ENCODE data around the gene ACTR3C. TPM values are rescaled to one million over a fixed set of nuclear protein-coding genes. Genes with fewer than 3 reads are reported as not detected.

The ACTR3C gene
- total RNA-seq: 1 to 10 TPM in 2 of 4 donors, under 1 TPM in 1, not detected in 1; 0.27 to 2.7 (median 1.1) TPM

GRCh38 chr7:150322833-150323681 lies at the start of gene ACTR3C, which contains the start of gene LRRC61:
ACTR3C (minus strand) TSS chr7:150323545; CDS start chr7:150295296, 28,249 bp downstream.
LRRC61 (plus strand) TSS chr7:150323355; CDS start chr7:150336862, 13,507 bp downstream.
- Histone ChIP-seq H3K27me3 (peaks cover 0 to 8% (median 7%) of the 10 kb centered on the region in 3 donors), H3K27ac (peak within 1 kb of the TSS; percentile 52 to 64 (median 54)), H3K4me3 (peak within 1 kb of the TSS; percentile 56 to 71 (median 66)), H3K4me1 (peaks cover 4 to 7% of the 10 kb centered on the region in 2 donors), H3K36me3 (no peaks in the 10 kb centered on the region), H3K9me3 (no peaks in the 10 kb centered on the region)
- no peak for TF ChIP-seq POLR2A (IDR thresholded peaks at IDR 0.05)
- TF ChIP-seq CTCF (IDR thresholded peaks at IDR 0.05 in 4 of 5, conservative IDR thresholded peaks at IDR 0.05 in 1 of 5): no peak
- DNase-seq (no peak), ATAC-seq (peak in 1 of 2 donors; percentile 48)
- in situ Hi-C loops (cut with MboI; ENCODE audit: low sequenced_read_pairs in 4 of 4): no loop called here
- intact Hi-C loops (cut with DNase I; ENCODE audit: low total_unique reads): no loop called here

GRCh38 chr7:150372271-150373048 lies 49.1 kb upstream of the ACTR3C start:
- Histone ChIP-seq H3K9me3 (no peaks in the 10 kb centered on the region), H3K4me3 (no peak overlapping the region), H3K4me1 (peaks cover 29 to 34% of the 10 kb centered on the region in 2 donors), H3K27me3 (no peaks in the 10 kb centered on the region), H3K27ac (peak overlapping the region; percentile 16 to 97 (median 80)), H3K36me3 (peaks cover 0 to 21% of the 10 kb centered on the region in 2 donors)
- in situ Hi-C loops (cut with MboI; ENCODE audit: low sequenced_read_pairs in 4 of 4) (no loop called here), intact Hi-C loops (cut with DNase I; ENCODE audit: low total_unique reads) (no loop called here)
- ATAC-seq (no peak), DNase-seq (no peak)
- TF ChIP-seq POLR2A (IDR thresholded peaks at IDR 0.05) (no peak), CTCF (IDR thresholded peaks at IDR 0.05 in 4 of 5, conservative IDR thresholded peaks at IDR 0.05 in 1 of 5) (no peak)

GRCh38 chr7:150371996-150372270 lies 48.6 kb upstream of the ACTR3C start:
- Histone ChIP-seq H3K9me3 (no peaks in the 10 kb centered on the region), H3K27ac (peak overlapping the region in 2 of 4 donors; percentile 93 to 100), H3K4me3 (no peak overlapping the region), H3K36me3 (peaks cover 0 to 21% of the 10 kb centered on the region in 2 donors), H3K4me1 (peaks cover 32 to 37% of the 10 kb centered on the region in 2 donors), H3K27me3 (no peaks in the 10 kb centered on the region)
- intact Hi-C loops (cut with DNase I; ENCODE audit: low total_unique reads) (no loop called here), in situ Hi-C loops (cut with MboI; ENCODE audit: low sequenced_read_pairs in 4 of 4) (no loop called here)
- ATAC-seq (no peak), DNase-seq (no peak)
- TF ChIP-seq POLR2A (IDR thresholded peaks at IDR 0.05) (no peak), CTCF (IDR thresholded peaks at IDR 0.05 in 4 of 5, conservative IDR thresholded peaks at IDR 0.05 in 1 of 5) (no peak)

DNA sequence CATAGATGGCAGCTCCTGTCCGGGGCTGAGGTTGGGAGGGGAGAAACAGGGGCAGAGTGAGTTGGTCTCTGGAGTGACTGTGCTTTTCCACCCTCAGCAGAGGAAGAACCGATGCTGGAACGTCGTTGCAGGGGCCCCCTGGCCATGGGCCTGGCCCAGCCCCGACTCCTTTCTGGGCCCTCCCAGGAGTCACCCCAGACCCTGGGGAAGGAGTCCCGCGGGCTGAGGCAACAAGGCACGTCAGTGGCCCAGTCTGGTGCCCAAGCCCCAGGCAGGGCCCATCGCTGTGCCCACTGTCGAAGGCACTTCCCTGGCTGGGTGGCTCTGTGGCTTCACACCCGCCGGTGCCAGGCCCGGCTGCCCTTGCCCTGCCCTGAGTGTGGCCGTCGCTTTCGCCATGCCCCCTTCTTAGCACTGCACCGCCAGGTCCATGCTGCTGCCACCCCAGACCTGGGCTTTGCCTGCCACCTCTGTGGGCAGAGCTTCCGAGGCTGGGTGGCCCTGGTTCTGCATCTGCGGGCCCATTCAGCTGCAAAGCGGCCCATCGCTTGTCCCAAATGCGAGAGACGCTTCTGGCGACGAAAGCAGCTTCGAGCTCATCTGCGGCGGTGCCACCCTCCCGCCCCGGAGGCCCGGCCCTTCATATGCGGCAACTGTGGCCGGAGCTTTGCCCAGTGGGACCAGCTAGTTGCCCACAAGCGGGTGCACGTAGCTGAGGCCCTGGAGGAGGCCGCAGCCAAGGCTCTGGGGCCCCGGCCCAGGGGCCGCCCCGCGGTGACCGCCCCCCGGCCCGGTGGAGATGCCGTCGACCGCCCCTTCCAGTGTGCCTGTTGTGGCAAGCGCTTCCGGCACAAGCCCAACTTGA lies 48.0 kb upstream of the ACTR3C start:
- no peaks in the 10 kb centered on the region for H3K27me3 ChIP-seq
- no peaks in the 10 kb centered on the region for H3K9me3 ChIP-seq
- no peak overlapping the region for H3K4me3 ChIP-seq
- no peak for ATAC-seq
- H3K27ac ChIP-seq: peak overlapping the region; percentile 98 to 100 (median 100)
- H3K4me1 ChIP-seq: peaks cover 32 to 37% of the 10 kb centered on the region in 2 donors
- DNase-seq: no peak
- peaks cover 0 to 21% of the 10 kb centered on the region in 2 donors for H3K36me3 ChIP-seq
- intact Hi-C loops (cut with DNase I; ENCODE audit: low total_unique reads): no loop called here
- in situ Hi-C loops (cut with MboI; ENCODE audit: low sequenced_read_pairs in 4 of 4): no loop called here
- no peak for TF ChIP-seq CTCF (IDR thresholded peaks at IDR 0.05 in 4 of 5, conservative IDR thresholded peaks at IDR 0.05 in 1 of 5)
- TF ChIP-seq POLR2A (IDR thresholded peaks at IDR 0.05): no peak
